Measurements from ENCODE around the gene MEF2C.

DNA sequence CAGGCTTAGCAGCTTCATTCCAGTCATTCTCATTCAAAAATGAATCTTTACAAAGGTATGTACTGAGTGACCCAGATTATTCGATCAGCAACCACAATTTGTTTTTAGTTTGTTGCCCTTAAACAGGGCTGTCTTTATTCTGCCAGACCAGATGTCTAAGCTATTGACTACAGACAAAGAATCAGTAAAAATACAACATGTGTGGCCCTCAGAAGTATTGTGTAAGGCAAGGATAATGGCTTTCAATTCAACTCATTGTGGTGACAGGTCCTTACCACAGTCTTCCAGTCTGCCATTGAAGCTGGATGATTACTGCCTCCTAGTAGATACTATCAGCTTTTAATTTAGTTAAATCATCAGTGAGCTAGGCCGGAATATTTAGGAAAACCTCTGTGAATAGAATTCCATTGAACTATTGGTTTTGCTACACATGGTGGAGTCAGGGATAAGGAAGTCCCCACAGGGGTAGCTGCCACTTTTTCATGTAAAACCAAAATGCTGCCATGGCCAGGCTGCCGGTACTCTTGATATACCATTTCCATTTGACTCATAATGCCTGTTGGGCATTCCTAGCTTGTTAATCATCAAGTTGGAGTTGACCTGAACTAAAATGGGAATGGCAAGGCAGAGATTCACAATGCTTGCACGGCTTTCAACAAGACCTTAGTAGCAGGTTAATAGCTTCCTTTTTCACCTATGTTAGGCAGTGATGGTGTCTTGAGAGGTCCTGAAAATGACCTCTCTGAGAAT, 175.6 kb downstream of the MEF2C start:
- TF ChIP-seq, protein P1, sequence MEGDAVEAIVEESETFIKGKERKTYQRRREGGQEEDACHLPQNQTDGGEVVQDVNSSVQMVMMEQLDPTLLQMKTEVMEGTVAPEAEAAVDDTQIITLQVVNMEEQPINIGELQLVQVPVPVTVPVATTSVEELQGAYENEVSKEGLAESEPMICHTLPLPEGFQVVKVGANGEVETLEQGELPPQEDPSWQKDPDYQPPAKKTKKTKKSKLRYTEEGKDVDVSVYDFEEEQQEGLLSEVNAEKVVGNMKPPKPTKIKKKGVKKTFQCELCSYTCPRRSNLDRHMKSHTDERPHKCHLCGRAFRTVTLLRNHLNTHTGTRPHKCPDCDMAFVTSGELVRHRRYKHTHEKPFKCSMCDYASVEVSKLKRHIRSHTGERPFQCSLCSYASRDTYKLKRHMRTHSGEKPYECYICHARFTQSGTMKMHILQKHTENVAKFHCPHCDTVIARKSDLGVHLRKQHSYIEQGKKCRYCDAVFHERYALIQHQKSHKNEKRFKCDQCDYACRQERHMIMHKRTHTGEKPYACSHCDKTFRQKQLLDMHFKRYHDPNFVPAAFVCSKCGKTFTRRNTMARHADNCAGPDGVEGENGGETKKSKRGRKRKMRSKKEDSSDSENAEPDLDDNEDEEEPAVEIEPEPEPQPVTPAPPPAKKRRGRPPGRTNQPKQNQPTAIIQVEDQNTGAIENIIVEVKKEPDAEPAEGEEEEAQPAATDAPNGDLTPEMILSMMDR (IDR thresholded peaks at IDR 0.05; ENCODE audit: poor library complexity, severe bottlenecking): no peak
- TF ChIP-seq, protein P2, sequence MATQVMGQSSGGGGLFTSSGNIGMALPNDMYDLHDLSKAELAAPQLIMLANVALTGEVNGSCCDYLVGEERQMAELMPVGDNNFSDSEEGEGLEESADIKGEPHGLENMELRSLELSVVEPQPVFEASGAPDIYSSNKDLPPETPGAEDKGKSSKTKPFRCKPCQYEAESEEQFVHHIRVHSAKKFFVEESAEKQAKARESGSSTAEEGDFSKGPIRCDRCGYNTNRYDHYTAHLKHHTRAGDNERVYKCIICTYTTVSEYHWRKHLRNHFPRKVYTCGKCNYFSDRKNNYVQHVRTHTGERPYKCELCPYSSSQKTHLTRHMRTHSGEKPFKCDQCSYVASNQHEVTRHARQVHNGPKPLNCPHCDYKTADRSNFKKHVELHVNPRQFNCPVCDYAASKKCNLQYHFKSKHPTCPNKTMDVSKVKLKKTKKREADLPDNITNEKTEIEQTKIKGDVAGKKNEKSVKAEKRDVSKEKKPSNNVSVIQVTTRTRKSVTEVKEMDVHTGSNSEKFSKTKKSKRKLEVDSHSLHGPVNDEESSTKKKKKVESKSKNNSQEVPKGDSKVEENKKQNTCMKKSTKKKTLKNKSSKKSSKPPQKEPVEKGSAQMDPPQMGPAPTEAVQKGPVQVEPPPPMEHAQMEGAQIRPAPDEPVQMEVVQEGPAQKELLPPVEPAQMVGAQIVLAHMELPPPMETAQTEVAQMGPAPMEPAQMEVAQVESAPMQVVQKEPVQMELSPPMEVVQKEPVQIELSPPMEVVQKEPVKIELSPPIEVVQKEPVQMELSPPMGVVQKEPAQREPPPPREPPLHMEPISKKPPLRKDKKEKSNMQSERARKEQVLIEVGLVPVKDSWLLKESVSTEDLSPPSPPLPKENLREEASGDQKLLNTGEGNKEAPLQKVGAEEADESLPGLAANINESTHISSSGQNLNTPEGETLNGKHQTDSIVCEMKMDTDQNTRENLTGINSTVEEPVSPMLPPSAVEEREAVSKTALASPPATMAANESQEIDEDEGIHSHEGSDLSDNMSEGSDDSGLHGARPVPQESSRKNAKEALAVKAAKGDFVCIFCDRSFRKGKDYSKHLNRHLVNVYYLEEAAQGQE (IDR thresholded peaks at IDR 0.05; ENCODE audit: borderline replicate concordance): no peak
- TF ChIP-seq EZH2 (IDR thresholded peaks at IDR 0.05; ENCODE audit: borderline replicate concordance, insufficient read depth, low read length, poor library complexity, severe bottlenecking): no peak
- TF ChIP-seq EP300 (conservative IDR thresholded peaks at IDR 0.05; ENCODE audit: poor library complexity, severe bottlenecking): no peak
